A673 (cell line): Measurements from ENCODE around the gene GRID1.

Experiments
- CTCF ChIP-seq: fragments of 300-800, 200-600 bp; sonication (generic); conservative IDR thresholded peaks from 2 replicates; pipeline ENCODE4 v1.5.1; 2017; ENCODE audit warnings: low read depth, mild to moderate bottlenecking, antibody characterized with exemption, low read length, moderate library complexity, mixed read lengths
- EZH2 ChIP-seq: fragments of 200-600 bp; sonication (generic); IDR thresholded peaks from 2 replicates; pipeline ENCODE4 v1.6.1; 2017; ENCODE audit warnings: borderline replicate concordance, low read depth, mild to moderate bottlenecking, mixed read lengths, antibody characterized with exemption, low read length; ENCODE audit not compliant: poor library complexity, severe bottlenecking

- TF ChIP-seq CTCF: no peak
- TF ChIP-seq EZH2: no peak
Measured at GRCh38 chr10:86167121-86167761, 199.4 kb downstream of the GRID1 start.
